ENCODE measurements around the gene EGLN1.

The EGLN1 gene

GRCh38 chr1:231390071-231390470 lies 32.0 kb downstream of the EGLN1 start:
- Histone ChIP-seq H3K79me1 (ENCODE audit: low read length) (no peaks in the 10 kb centered on the region), H4K8ac (ENCODE audit: low read depth, low read length) (no peak overlapping the region), H3K23ac (ENCODE audit: low read length) (no peak overlapping the region), H4K5ac (ENCODE audit: low read length) (no peak overlapping the region), H3K27ac (ENCODE audit: low read depth, low read length) (no peak overlapping the region), H2BK5ac (ENCODE audit: low read length) (no peak overlapping the region), H3K18ac (ENCODE audit: low read length) (no peak overlapping the region), H3K56ac (ENCODE audit: low read length) (no peak overlapping the region), H3K79me2 (ENCODE audit: control insufficient read depth, insufficient read depth, low read length) (no peaks in the 10 kb centered on the region), H3K4me3 (ENCODE audit: low read length) (no peak overlapping the region), H2BK120ac (ENCODE audit: low read depth, low read length) (no peak overlapping the region), H3K4me2 (ENCODE audit: low read length) (no peak overlapping the region), H3K27me3 (ENCODE audit: insufficient read depth, low read length, poor library complexity) (no peaks in the 10 kb centered on the region), H3K9ac (ENCODE audit: low read length) (no peak overlapping the region), H3K4me1 (ENCODE audit: control insufficient read depth, low read depth, low read length) (peaks cover 6% of the 10 kb centered on the region), H3K36me3 (ENCODE audit: control insufficient read depth, insufficient read depth, low read length) (no peaks in the 10 kb centered on the region), H3K4ac (ENCODE audit: low read depth, low read length) (no peak overlapping the region), H2BK15ac (replicated peaks; ENCODE audit: low read depth) (no peak overlapping the region), H2AK5ac (ENCODE audit: low read length) (no peak overlapping the region)
- WGBS (ENCODE audit: extremely low coverage, insufficient coverage, low lambda C conversion rate): no CpG with 5 or more reads among the region's 2 CpGs
- DNase-seq: no peak

DNA sequence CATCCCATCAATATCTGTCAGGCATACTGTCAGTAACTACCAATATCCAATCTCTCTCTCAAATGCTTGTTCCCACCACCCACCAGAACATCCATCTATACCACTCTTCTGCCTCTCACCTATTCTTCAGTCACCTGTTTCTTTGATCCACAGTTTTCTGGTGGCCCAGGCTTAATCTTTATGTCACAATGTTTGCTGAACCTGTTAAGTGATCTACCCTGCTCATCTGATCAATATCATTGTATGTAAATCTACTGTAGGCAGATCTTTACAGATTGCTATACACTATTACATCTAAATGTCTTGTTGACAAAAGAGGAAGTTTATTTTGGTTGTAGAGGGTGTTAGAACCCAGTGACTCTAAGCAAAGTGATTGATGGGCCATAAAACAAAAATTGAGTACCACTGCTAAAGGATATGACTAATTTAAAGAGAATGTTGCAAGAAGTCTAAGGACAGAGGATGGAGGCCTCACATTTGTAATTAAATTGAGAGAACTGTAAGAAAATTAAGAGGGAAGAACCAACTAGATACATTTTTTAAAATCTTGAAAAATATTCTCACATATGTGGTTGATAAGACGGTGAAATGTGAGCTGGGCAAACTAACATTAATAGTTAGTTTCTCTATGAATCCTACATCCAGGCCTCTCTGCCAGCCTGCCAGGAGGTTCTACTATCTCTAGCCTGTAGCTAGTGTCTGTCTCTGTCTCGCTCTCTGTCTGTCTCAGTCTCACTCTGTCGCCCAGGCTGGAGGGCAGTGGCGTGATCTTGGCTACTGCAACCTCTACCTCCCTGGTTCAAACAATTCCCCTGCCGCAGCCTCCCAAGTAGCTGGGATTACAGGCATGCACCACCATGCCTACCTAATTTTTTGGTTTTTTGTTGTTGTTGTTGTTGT lies 34.1 kb downstream of the EGLN1 start:
- no peak overlapping the region for H3K18ac ChIP-seq (ENCODE audit: low read length)
- H3K79me2 ChIP-seq (ENCODE audit: control insufficient read depth, insufficient read depth, low read length): no peaks in the 10 kb centered on the region
- DNase-seq: no peak
- no peak overlapping the region for H2BK5ac ChIP-seq (ENCODE audit: low read length)
- H3K27me3 ChIP-seq (ENCODE audit: insufficient read depth, low read length, poor library complexity): no peaks in the 10 kb centered on the region
- no peak overlapping the region for H3K9ac ChIP-seq (ENCODE audit: low read length)
- no peak overlapping the region for H3K27ac ChIP-seq (ENCODE audit: low read depth, low read length)
- H3K4me1 ChIP-seq (ENCODE audit: control insufficient read depth, low read depth, low read length): no peaks in the 10 kb centered on the region
- no peak overlapping the region for H3K4me2 ChIP-seq (ENCODE audit: low read length)
- no peak overlapping the region for H2BK120ac ChIP-seq (ENCODE audit: low read depth, low read length)
- no peak overlapping the region for H3K23ac ChIP-seq (ENCODE audit: low read length)
- no peak overlapping the region for H4K8ac ChIP-seq (ENCODE audit: low read depth, low read length)
- no peak overlapping the region for H2AK5ac ChIP-seq (ENCODE audit: low read length)
- no CpG with 5 or more reads among the region's 5 CpGs for WGBS (ENCODE audit: extremely low coverage, insufficient coverage, low lambda C conversion rate)
- no peak overlapping the region for H3K56ac ChIP-seq (ENCODE audit: low read length)
- H3K79me1 ChIP-seq (ENCODE audit: low read length): no peaks in the 10 kb centered on the region
- no peak overlapping the region for H3K4me3 ChIP-seq (ENCODE audit: low read length)
- H3K4ac ChIP-seq (ENCODE audit: low read depth, low read length): no peak overlapping the region
- no peak overlapping the region for H4K5ac ChIP-seq (ENCODE audit: low read length)
- no peak overlapping the region for H2BK15ac ChIP-seq (replicated peaks; ENCODE audit: low read depth)
- no peaks in the 10 kb centered on the region for H3K36me3 ChIP-seq (ENCODE audit: control insufficient read depth, insufficient read depth, low read length)

- no peak overlapping the region for H3K56ac ChIP-seq (ENCODE audit: low read length)
- no peak overlapping the region for H3K23ac ChIP-seq (ENCODE audit: low read length)
- H3K4me1 ChIP-seq (ENCODE audit: control insufficient read depth, low read depth, low read length): no peaks in the 10 kb centered on the region
- H3K9ac ChIP-seq (ENCODE audit: low read length): no peak overlapping the region
- no peak for DNase-seq
- no peaks in the 10 kb centered on the region for H3K27me3 ChIP-seq (ENCODE audit: insufficient read depth, low read length, poor library complexity)
- no peaks in the 10 kb centered on the region for H3K79me1 ChIP-seq (ENCODE audit: low read length)
- H3K36me3 ChIP-seq (ENCODE audit: control insufficient read depth, insufficient read depth, low read length): no peaks in the 10 kb centered on the region
- H4K5ac ChIP-seq (ENCODE audit: low read length): no peak overlapping the region
- no peak overlapping the region for H2BK15ac ChIP-seq (replicated peaks; ENCODE audit: low read depth)
- H2AK5ac ChIP-seq (ENCODE audit: low read length): no peak overlapping the region
- H3K4me2 ChIP-seq (ENCODE audit: low read length): no peak overlapping the region
- H2BK120ac ChIP-seq (ENCODE audit: low read depth, low read length): no peak overlapping the region
- H3K27ac ChIP-seq (ENCODE audit: low read depth, low read length): no peak overlapping the region
- H3K18ac ChIP-seq (ENCODE audit: low read length): no peak overlapping the region
- H3K4me3 ChIP-seq (ENCODE audit: low read length): no peak overlapping the region
- H2BK5ac ChIP-seq (ENCODE audit: low read length): no peak overlapping the region
- H4K8ac ChIP-seq (ENCODE audit: low read depth, low read length): no peak overlapping the region
- H3K4ac ChIP-seq (ENCODE audit: low read depth, low read length): no peak overlapping the region
- H3K79me2 ChIP-seq (ENCODE audit: control insufficient read depth, insufficient read depth, low read length): no peaks in the 10 kb centered on the region
Measured at GRCh38 chr1:231386466-231386865, 35.6 kb downstream of the EGLN1 start.

DNA sequence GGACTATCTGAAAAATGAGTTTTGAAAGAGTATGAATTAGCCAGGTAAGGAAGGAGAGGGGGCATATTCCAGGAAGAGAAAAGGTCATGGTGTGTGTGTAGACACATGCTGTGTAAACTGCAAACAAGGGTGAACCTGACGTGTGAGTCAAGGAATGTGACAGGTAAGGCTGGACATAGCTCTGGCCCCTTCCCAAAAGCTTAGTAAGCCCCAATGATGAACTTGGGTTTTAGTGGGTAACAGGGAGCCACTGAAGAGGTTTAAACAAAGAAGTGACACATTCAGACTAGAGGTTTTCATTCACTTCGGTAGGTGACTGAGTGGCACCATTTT lies 36.7 kb downstream of the EGLN1 start:
- H3K27me3 ChIP-seq (ENCODE audit: insufficient read depth, low read length, poor library complexity): no peaks in the 10 kb centered on the region
- no peaks in the 10 kb centered on the region for H3K79me1 ChIP-seq (ENCODE audit: low read length)
- no peaks in the 10 kb centered on the region for H3K4me1 ChIP-seq (ENCODE audit: control insufficient read depth, low read depth, low read length)
- DNase-seq: no peak
- H2BK120ac ChIP-seq (ENCODE audit: low read depth, low read length): no peak overlapping the region
- no peak overlapping the region for H3K4me3 ChIP-seq (ENCODE audit: low read length)
- H3K79me2 ChIP-seq (ENCODE audit: control insufficient read depth, insufficient read depth, low read length): no peaks in the 10 kb centered on the region
- no peak overlapping the region for H3K4ac ChIP-seq (ENCODE audit: low read depth, low read length)
- WGBS (ENCODE audit: extremely low coverage, insufficient coverage, low lambda C conversion rate): no CpG with 5 or more reads among the region's 2 CpGs
- H2AK5ac ChIP-seq (ENCODE audit: low read length): no peak overlapping the region
- H3K4me2 ChIP-seq (ENCODE audit: low read length): no peak overlapping the region
- H4K5ac ChIP-seq (ENCODE audit: low read length): no peak overlapping the region
- H2BK15ac ChIP-seq (replicated peaks; ENCODE audit: low read depth): no peak overlapping the region
- H2BK5ac ChIP-seq (ENCODE audit: low read length): no peak overlapping the region
- H3K27ac ChIP-seq (ENCODE audit: low read depth, low read length): no peak overlapping the region
- no peak overlapping the region for H3K9ac ChIP-seq (ENCODE audit: low read length)
- no peaks in the 10 kb centered on the region for H3K36me3 ChIP-seq (ENCODE audit: control insufficient read depth, insufficient read depth, low read length)
- H3K18ac ChIP-seq (ENCODE audit: low read length): no peak overlapping the region
- H4K8ac ChIP-seq (ENCODE audit: low read depth, low read length): no peak overlapping the region
- H3K23ac ChIP-seq (ENCODE audit: low read length): no peak overlapping the region
- H3K56ac ChIP-seq (ENCODE audit: low read length): no peak overlapping the region

GRCh38 chr1:231384696-231385415 lies 37.2 kb downstream of the EGLN1 start:
- Histone ChIP-seq H3K4me1 (ENCODE audit: control insufficient read depth, low read depth, low read length) (no peaks in the 10 kb centered on the region), H3K18ac (ENCODE audit: low read length) (no peak overlapping the region), H2BK15ac (replicated peaks; ENCODE audit: low read depth) (no peak overlapping the region), H3K4ac (ENCODE audit: low read depth, low read length) (no peak overlapping the region), H3K23ac (ENCODE audit: low read length) (no peak overlapping the region), H2BK5ac (ENCODE audit: low read length) (no peak overlapping the region), H2BK120ac (ENCODE audit: low read depth, low read length) (no peak overlapping the region), H4K8ac (ENCODE audit: low read depth, low read length) (no peak overlapping the region), H3K4me3 (ENCODE audit: low read length) (no peak overlapping the region), H4K5ac (ENCODE audit: low read length) (no peak overlapping the region), H2AK5ac (ENCODE audit: low read length) (no peak overlapping the region), H3K27me3 (ENCODE audit: insufficient read depth, low read length, poor library complexity) (no peaks in the 10 kb centered on the region), H3K27ac (ENCODE audit: low read depth, low read length) (no peak overlapping the region), H3K79me1 (ENCODE audit: low read length) (no peaks in the 10 kb centered on the region), H3K36me3 (ENCODE audit: control insufficient read depth, insufficient read depth, low read length) (no peaks in the 10 kb centered on the region), H3K4me2 (ENCODE audit: low read length) (no peak overlapping the region), H3K79me2 (ENCODE audit: control insufficient read depth, insufficient read depth, low read length) (no peaks in the 10 kb centered on the region), H3K56ac (ENCODE audit: low read length) (no peak overlapping the region), H3K9ac (ENCODE audit: low read length) (no peak overlapping the region)
- no CpG with 5 or more reads among the region's 6 CpGs for WGBS (ENCODE audit: extremely low coverage, insufficient coverage, low lambda C conversion rate)
- DNase-seq: no peak

All from mesendoderm (in vitro differentiated cells).